Lower lobe of right lung (tissue), 2 donors: ENCODE results near the gene SCGB1C1. TPM values are rescaled to one million over a fixed set of nuclear protein-coding genes. Genes with fewer than 3 reads are reported as not detected.
"Not testable (repeated sequence)": the region's sequence is repeated elsewhere in the genome, so short reads cannot be mapped to it uniquely, and the experiment has no call there.

ENCODE experiments used
- ATAC-seq, 2 donors: fragments of 200-7000 bp; cut with Tn5 transposase; one replicate each; pipeline ENCODE4 v1.9.1; 2020 to 2022; ENCODE audit warnings: mild to moderate bottlenecking in 2 of 2, moderate library complexity in 2 of 2
- DNase-seq: peaks from one replicate; pipeline ENCODE4 v3.0.0-alpha.2; 2020
- H3K27ac ChIP-seq: fragments of 200-600 bp; one replicate; pipeline ENCODE4 v1.8.0; 2022
- H3K27me3 ChIP-seq: fragments of 200-600 bp; one replicate; pipeline ENCODE4 v1.8.0; 2022; ENCODE audit warnings: low read depth
- H3K36me3 ChIP-seq: fragments of 200-600 bp; one replicate; pipeline ENCODE4 v1.8.0; 2022; ENCODE audit warnings: mild to moderate bottlenecking
- H3K4me1 ChIP-seq: fragments of 200-600 bp; one replicate; pipeline ENCODE4 v1.8.0; 2022
- H3K4me3 ChIP-seq: fragments of 200-600 bp; one replicate; pipeline ENCODE4 v1.8.0; 2022; ENCODE audit warnings: mild to moderate bottlenecking
- H3K9me3 ChIP-seq: fragments of 200-600 bp; one replicate; pipeline ENCODE4 v1.8.0; 2022
- intact Hi-C: fragments of 100-400 bp; cut with DNase I; formaldehyde crosslinking; loops from one replicate; pipeline ENCODE4 v1.11.0; 2022
- long read RNA-seq: library from polyadenylated mRNA; unstranded; transcript quantifications from one replicate; pipeline ENCODE4 v2.0.0, GENCODE V29; 2021
- total RNA-seq: library from RNA; stranded (reverse); fragmentation: NEBNext Ultra II Directional; extraction: Animal tissue kit (Norgen Biotek cat#: 25700); gene quantifications from one replicate; pipeline ENCODE4 v1.2.1, GENCODE V29; 2021
- TF ChIP-seq, protein P1 (sequence below): fragments of 200-600 bp; IDR thresholded peaks from one replicate; pipeline ENCODE4 v1.8.0; 2022; ENCODE audit warnings: antibody characterized with exemption, mild to moderate bottlenecking
- donor health status: DM: no; HTN: yes; CAD: no; lungs with severe emphysema.

SCGB1C1 gene
- total RNA-seq, result not detected
- long read RNA-seq, result 0 reads

DNA sequence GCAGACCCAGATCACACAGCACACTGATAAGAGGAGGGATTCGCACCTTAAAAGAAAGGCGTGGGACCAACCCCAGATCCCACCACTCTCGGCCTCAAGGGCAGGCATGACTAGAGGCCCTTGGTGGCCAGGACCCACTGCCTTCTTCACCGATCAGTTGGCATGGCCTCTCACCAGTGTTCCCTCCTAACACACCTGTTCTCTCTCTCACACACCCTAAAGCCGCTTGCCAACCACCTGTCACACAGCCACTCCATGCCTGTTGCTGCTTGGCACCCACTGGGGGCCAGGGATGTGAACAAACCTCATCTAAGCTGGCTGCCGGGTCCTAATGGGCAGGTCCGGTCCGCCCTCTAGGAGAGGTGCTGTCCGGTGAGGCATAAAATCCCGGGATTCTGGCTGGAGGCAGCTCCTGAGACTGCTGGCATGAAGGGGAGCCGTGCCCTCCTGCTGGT lies at the start of gene SCGB1C1:
SCGB1C1 (plus strand) TSS at position 405 of the 455 bp plus-strand sequence; CDS start at position 427, 22 bp downstream.
- ATAC-seq, intact Hi-C loops: not testable (repeated sequence)

DNA sequence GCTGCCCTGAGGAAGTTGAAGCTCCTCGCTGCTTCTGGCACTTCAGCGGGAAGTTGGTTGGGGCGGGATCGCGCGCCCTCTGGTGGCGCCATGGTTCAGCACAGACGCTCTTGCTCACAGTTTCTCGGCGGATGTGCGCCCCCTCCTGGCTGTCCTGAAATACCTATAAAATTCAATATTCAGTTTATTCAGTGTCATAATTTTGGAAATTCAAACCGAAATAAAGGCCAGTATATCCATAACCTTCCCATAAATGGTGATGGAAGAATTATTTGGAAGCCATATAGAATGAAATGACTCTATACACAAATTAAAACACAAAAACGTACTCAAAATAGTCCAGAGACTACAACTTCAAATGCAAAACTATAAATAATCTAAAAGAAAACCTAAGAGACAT lies 12.6 kb upstream of the SCGB1C1 start:
- DNase-seq, H3K27me3 ChIP-seq, H3K36me3 ChIP-seq, H3K9me3 ChIP-seq, intact Hi-C loops, ATAC-seq, H3K4me3 ChIP-seq, H3K27ac ChIP-seq, H3K4me1 ChIP-seq: not testable (repeated sequence)
- TF ChIP-seq, protein P1, sequence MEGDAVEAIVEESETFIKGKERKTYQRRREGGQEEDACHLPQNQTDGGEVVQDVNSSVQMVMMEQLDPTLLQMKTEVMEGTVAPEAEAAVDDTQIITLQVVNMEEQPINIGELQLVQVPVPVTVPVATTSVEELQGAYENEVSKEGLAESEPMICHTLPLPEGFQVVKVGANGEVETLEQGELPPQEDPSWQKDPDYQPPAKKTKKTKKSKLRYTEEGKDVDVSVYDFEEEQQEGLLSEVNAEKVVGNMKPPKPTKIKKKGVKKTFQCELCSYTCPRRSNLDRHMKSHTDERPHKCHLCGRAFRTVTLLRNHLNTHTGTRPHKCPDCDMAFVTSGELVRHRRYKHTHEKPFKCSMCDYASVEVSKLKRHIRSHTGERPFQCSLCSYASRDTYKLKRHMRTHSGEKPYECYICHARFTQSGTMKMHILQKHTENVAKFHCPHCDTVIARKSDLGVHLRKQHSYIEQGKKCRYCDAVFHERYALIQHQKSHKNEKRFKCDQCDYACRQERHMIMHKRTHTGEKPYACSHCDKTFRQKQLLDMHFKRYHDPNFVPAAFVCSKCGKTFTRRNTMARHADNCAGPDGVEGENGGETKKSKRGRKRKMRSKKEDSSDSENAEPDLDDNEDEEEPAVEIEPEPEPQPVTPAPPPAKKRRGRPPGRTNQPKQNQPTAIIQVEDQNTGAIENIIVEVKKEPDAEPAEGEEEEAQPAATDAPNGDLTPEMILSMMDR, result peak; percentile 32

More for the DNA sequence above, at the start of gene SCGB1C1:
- H3K4me1 ChIP-seq, H3K36me3 ChIP-seq, H3K9me3 ChIP-seq, H3K27ac ChIP-seq, DNase-seq, H3K27me3 ChIP-seq, H3K4me3 ChIP-seq: not testable (repeated sequence)

DNA sequence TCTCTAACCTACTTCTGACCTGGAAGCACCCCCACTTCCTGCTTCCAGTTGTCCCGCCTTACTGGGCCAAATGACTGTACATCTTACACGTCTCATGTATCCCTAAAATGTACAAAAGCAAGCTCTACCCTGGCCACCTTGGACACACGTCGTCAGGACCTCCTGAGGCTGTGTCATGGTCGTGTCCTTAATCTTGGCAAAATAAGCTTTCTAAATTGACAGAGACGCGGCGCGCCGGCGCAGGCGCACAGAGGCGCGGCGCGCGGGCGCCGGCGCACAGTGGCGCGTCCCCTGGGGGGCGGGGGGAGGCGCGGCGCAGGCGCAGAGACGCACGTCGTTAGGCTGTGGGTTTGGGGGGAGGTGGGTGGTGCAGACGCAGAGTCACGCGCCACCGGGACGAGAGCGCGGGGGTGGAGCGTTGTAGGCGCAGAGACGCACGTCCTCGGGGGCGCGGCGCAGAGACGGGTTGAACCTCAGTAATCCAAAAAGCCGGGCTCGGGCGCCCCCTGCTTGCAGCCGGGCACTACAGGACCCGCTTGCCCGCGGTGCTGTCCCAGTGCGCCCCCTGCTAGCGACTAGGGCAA lies 3.6 kb upstream of the SCGB1C1 start:
- H3K4me1 ChIP-seq, intact Hi-C loops, H3K36me3 ChIP-seq, H3K9me3 ChIP-seq, H3K4me3 ChIP-seq, H3K27ac ChIP-seq, H3K27me3 ChIP-seq: not testable (repeated sequence)
- peak; percentile 69 to 70 for ATAC-seq
- peak; percentile 47 for DNase-seq

DNA sequence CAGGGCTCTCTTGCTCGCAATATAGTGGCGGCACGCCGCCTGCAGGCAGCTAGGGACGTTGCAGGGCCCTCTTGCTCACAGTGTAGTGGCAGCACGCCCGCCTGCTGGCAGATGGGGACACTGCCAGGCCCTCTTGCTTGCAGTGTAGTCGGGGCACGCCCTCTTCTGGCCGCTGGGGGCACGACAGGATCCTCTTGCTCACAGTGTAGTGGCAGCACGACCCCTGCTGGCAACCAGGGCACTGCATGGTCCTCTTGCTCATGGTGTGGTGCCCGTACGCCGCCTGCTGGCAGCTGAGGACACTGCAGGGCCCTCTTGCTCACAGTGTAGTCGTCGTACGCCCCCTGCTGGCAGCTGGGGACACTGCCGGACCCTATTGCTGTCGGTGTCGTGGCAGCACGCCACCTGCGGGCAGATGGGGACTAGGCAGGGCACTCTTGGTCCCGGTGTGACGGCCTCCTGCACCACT lies 3.0 kb upstream of the SCGB1C1 start:
- intact Hi-C loops, H3K27me3 ChIP-seq, H3K36me3 ChIP-seq, H3K4me1 ChIP-seq, H3K27ac ChIP-seq, H3K4me3 ChIP-seq, H3K9me3 ChIP-seq: not testable (repeated sequence)
- DNase-seq (peak; percentile 58), ATAC-seq (peak; percentile 85 to 88)

DNA sequence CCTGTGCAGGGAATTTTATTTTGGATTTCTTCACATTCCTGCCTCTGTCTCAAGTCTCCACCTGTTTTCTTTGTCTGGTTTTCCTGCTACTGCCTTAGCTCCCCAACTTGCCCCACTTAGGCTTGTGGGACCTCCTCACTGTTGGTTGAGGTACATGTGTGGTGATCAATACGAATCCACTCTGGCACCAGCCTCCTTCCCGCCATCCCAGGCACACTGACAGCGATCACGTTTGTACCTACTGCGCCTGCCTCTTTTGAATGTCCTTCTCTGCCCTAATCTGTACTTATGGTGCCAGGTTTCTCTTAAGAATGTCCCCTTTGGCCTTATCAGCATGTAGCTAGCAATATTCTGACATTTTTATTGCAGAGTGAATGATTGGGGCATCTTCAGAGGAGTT lies 2.3 kb upstream of the SCGB1C1 start:
- ATAC-seq, H3K27ac ChIP-seq, intact Hi-C loops, H3K4me3 ChIP-seq, DNase-seq, H3K9me3 ChIP-seq, H3K27me3 ChIP-seq, H3K4me1 ChIP-seq, H3K36me3 ChIP-seq: not testable (repeated sequence)

DNA sequence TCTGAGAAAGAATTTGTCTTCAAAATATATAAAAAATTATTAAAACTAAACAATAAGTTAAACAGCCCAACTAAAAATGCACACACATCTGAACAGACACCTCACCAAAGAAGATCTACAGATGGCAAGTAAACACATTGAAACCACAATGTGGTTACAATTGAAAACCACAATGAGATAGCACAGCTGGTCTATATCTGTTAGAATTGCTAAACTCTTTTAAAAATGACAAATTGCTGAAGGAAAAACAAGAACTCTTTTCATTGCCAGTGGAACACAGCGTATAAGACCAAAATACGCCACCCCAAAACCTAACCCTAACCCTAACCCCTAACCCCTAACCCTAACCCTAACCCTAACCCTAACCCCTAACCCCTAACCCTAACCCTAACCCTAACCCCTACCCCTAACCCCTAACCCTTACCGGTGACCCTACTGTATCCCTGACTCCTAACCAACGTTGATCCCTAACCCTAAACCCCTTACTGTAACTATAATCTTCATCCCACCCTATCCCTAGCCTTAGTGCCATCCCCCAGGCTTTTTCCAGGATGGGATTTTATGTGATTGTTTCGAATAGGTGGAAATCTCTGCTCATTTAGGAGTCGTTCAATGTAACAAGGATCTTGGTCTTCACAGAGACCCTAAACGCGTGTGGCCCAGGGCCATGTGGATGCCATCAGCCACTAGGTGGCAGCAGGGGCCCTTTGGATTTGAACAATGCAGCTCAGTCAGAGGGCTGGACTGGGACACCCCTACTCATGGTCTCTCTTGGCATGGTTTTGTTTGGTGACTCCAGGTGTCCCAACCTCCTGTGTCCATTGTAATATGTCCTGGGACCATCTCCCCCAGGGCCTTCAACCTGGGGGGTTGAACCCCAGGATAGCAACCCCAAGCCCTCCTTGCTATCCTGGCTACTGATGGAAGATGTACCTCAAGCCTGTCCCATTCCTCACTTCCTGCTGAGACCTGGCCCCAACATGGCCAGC lies 1.1 kb upstream of the SCGB1C1 start:
- H3K36me3 ChIP-seq, H3K27me3 ChIP-seq, H3K4me1 ChIP-seq, H3K27ac ChIP-seq, H3K4me3 ChIP-seq, H3K9me3 ChIP-seq, intact Hi-C loops: not testable (repeated sequence)
- ATAC-seq (peak; percentile 68 to 73), DNase-seq (peak; percentile 52)
- TF ChIP-seq, protein P1, result peak; percentile 40

DNA sequence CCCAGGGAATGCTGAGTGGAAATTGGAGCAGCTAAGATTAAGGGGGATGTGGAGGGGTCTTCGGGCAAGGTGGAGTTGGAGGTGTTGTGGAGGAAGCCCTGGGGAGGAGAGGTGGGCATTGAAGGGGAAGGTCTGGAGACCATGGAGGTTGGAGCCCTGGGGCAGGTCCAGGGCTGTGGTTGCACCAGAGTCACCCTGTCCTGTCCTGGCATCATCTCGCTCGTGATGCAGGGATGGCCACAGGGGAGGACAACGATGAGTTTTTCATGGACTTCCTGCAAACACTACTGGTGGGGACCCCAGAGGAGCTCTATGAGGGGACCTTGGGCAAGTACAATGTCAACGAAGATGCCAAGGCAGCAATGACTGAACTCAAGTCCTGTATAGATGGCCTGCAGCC lies 603 bp downstream of the SCGB1C1 start:
- peak; percentile 27 for DNase-seq
- H3K4me1 ChIP-seq, H3K4me3 ChIP-seq, H3K27me3 ChIP-seq, H3K36me3 ChIP-seq, H3K9me3 ChIP-seq, H3K27ac ChIP-seq, intact Hi-C loops: not testable (repeated sequence)
- peak in 1 of 2 donors; percentile 29 for ATAC-seq
